Activated T-cell treated with anti-CD3 and anti-CD28 coated beads, Interleukin-2, amount 50 U/mL, for 24 hours (primary cell): ENCODE data around the gene LTB4R2.
A peak's percentile ranks its signal among the peaks of the same experiment; 100 is the strongest.

Experiments used
- DNase-seq: peaks from one replicate; pipeline ENCODE4 v3.0.0-alpha.2; 2020
- H3K27ac Mint-ChIP-seq: 2 replicates; pipeline ENCODE4 v1.8.0; 2020; ENCODE audit warnings: mild to moderate bottlenecking, mixed read lengths
- H3K27me3 Mint-ChIP-seq: 2 replicates; pipeline ENCODE4 v1.8.0; 2020; ENCODE audit warnings: mixed read lengths
- H3K36me3 Mint-ChIP-seq: 2 replicates; pipeline ENCODE4 v1.8.0; 2020; ENCODE audit warnings: low read depth, mixed read lengths
- H3K4me1 Mint-ChIP-seq: 2 replicates; pipeline ENCODE4 v1.8.0; 2020; ENCODE audit warnings: low read depth, mixed read lengths
- H3K4me3 Mint-ChIP-seq: 2 replicates; pipeline ENCODE4 v1.8.0; 2020; ENCODE audit warnings: mild to moderate bottlenecking, moderate library complexity, mixed read lengths
- H3K9me3 Mint-ChIP-seq: 2 replicates; pipeline ENCODE4 v1.8.0; 2020; ENCODE audit warnings: mixed read lengths

The LTB4R2 gene

DNA sequence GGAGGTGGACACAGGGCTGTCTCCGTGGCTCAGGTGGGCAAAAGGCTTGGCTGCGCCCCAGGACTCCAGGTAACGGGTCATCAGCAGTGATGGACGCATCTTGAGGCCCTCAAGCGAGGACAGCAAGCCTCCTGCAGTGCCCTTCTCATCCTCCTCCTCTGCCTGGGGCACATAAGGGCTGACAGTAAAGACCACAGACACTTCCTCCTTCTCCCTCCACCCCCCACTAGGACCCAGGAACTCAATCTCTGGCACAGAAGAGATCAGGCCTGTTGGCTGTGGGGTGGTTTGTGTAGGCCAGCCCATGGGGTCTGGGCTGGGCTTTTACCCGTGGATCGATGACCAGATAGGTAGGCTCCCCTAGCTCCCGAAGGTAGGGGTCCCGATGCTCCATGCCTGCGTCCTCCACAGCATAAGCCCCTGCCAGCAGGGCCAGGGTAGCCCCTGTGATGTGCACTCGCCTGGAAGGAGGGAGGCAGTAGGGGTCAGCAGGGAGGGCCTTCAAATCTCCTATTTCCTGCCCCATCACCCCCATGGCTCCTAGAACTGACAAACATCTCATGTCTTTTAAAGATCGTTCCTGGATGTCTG lies 19.2 kb downstream of the LTB4R2 start:
- H3K27me3 Mint-ChIP-seq = peaks cover 20% of the 10 kb centered on the region
- no peak overlapping the region for H3K27ac Mint-ChIP-seq
- H3K4me1 Mint-ChIP-seq = peaks cover 39% of the 10 kb centered on the region
- no peak overlapping the region for H3K4me3 Mint-ChIP-seq
- H3K36me3 Mint-ChIP-seq = no peaks in the 10 kb centered on the region
- DNase-seq = no peak
- no peaks in the 10 kb centered on the region for H3K9me3 Mint-ChIP-seq

DNA sequence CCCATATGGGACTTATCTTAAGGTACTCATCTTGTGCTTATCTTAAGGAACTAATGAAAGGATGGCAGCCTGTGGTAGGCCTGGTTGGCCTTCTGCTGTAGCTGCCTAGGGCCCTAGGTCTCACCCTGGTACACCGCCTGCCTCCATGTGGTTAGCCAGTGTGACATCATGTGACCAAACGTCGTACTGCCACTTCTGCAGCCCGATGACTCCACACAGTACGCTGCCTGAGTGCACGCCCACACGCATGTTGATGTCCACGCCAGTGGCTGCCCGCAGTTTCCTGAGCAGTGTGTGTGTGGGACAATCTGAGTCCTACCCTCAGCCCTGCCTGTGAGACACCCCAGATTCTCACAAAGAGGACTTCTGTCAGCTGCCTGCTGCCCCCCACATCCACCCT lies 19.8 kb downstream of the LTB4R2 start:
- Mint-ChIP-seq H3K27me3 (peaks cover 25% of the 10 kb centered on the region), H3K36me3 (no peaks in the 10 kb centered on the region), H3K27ac (no peak overlapping the region), H3K4me3 (no peak overlapping the region), H3K4me1 (peaks cover 43% of the 10 kb centered on the region), H3K9me3 (no peaks in the 10 kb centered on the region)
- peak; percentile 63 for DNase-seq

DNA sequence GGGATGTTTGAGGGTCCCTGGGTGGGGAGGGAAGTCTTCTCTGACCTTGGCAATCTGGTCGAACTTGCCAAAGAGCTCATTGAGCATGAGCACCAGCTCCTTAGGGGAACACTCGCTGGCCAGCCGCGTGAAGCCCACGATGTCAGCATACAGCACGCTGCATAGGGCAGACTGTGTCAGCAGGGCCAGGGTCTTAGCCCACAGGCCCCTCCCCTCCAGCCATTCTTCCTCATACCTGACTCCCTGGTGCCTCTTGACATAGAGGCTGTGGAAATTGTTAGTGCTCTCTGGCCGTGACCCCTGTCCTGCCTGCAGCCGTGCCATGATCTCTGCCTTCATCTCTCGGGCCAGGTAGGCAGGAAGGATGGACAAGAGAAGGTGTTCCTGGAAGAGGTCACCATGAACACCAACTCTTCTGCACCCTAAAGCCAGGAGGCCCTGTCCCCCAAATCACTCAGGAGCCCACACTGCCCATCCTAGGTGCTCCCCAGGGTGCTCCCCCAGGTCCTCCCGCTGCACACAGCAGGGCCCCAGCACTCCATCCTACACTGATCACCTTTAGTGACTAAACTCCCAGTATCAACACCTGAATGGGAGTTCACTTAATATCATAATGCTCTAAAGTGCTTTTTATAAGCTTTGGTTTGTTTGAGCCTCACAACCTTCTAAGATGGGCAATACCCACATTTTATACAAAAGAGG lies 21.2 kb downstream of the LTB4R2 start:
- DNase-seq = no peak
- Mint-ChIP-seq H3K27ac (no peak overlapping the region), H3K27me3 (peaks cover 39% of the 10 kb centered on the region), H3K36me3 (peaks cover 1% of the 10 kb centered on the region), H3K9me3 (no peaks in the 10 kb centered on the region), H3K4me3 (no peak overlapping the region), H3K4me1 (peaks cover 48% of the 10 kb centered on the region)

DNA sequence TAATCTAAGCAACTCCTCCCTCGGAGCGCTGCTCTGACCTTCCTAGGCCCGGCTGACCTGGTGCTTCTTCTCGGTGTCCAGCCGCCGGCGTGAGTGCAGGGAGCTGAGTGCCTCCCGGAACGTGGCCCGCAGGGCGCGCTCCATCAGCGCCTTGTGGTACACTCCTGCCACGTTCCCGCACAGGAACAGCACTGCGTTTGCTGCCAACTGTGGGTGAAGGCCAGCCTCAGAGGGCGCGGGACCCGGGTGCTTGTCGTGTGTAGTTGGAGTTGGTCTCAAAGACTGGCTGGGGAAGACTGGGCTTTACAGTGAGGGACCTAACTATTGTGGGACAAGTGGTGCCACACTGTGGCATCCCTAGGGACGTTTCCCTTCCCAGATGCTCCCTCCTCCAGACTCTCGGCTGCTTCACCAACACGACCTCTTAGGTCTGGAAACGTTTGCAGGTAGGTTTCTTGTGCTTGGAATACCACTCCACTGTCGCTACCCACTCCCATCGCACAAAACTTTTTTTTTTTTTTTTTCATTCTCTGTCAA lies 21.9 kb downstream of the LTB4R2 start:
- no peaks in the 10 kb centered on the region for H3K9me3 Mint-ChIP-seq
- H3K36me3 Mint-ChIP-seq = peaks cover 6% of the 10 kb centered on the region
- H3K4me3 Mint-ChIP-seq = peak overlapping the region; percentile 64
- peak overlapping the region; percentile 42 for H3K27ac Mint-ChIP-seq
- DNase-seq = no peak
- H3K4me1 Mint-ChIP-seq = peaks cover 48% of the 10 kb centered on the region
- H3K27me3 Mint-ChIP-seq = peaks cover 42% of the 10 kb centered on the region

DNA sequence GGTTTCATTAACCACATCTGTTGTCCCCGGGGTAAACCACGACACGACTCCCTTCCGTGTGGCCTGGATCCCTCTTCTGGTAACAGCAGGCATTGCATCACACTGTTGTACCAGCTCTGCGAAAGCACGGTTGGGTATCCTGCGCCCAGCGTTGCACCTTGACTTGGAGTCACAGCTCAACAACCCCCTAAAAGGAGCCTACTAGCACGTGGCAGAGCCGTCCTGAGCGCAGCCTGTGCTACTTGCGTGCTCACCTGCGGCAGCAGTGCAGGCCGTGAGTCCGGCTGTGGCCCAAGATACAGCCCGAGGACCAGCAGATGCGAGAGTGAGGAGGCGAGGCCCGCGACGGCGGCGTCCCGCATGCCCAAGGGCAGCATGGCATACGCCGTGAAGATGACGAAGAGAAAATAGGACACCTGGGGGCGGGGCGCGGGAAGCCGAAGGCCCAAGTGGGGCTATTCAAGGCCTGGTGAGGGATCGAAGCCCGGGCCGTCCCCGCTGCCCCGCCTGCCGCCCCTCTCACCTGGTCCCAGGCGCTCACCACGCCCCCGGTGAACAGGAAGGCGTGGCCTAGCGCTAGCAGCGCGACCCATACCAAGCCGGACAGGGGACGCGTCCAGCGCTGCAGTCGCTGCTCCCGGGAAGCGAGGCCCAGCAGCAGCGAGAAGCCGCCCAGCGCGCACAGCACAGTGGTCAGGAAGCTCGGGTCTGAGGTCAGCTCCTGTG lies 22.5 kb downstream of the LTB4R2 start:
- Mint-ChIP-seq H3K27ac (peak overlapping the region; percentile 42), H3K9me3 (no peaks in the 10 kb centered on the region), H3K4me1 (peaks cover 46% of the 10 kb centered on the region), H3K27me3 (peaks cover 42% of the 10 kb centered on the region), H3K36me3 (peaks cover 9% of the 10 kb centered on the region), H3K4me3 (peak overlapping the region; percentile 64)
- peak; percentile 81 for DNase-seq

DNA sequence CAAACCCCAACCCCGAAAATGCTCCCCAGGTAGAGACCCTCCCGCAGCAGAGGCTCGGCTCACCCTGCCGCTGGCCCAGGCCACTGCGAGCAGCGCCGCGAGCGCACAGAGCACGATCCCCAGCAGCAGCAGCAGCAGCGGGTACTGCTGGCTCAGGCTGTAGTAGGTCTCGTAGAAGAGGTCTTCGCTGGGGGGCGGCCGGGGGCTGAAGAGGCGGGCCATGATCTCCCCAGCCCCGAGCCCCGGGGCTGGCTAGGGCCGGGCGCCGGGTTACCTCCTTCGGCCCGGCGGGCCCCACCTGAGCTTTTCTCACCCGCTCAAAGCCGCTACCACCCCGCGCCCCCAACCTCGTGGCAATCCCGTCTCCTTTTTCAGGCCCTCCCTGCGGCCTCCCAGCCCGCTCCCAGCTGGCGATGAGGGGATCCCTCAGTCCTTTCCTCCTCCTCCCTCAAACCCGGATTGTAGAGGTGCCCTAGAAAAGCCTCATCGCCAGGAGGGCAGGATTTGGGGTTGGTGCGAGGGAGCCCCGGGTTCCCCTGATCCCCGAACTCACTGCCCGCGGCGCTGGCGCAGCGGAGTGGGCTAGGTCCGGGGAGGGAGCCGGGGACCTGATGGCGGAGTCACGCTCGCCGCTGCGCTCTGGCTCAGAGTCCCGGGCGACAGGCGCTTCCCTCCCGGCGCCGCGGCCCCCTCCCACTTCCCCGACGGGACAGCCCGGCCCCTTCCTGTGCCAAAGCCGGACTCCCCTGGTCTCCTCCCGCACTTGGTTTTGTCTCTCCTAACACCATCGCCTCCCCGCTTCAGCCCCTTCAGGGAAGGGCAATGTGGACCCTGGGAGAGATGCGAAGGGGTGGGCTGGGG lies 24.7 kb downstream of the LTB4R2 start, which contains the start of gene ADCY4:
Gene ADCY4, minus strand, starts transcription at position 641 of the 861 bp plus-strand sequence. Its CDS starts 419 bp downstream, at position 222.
- peaks cover 19% of the 10 kb centered on the region for H3K36me3 Mint-ChIP-seq
- H3K4me3 Mint-ChIP-seq = peak within 1 kb of the TSS; percentile 66
- DNase-seq = peak; percentile 66
- H3K4me1 Mint-ChIP-seq = peaks cover 56% of the 10 kb centered on the region
- H3K27me3 Mint-ChIP-seq = peaks cover 42% of the 10 kb centered on the region
- H3K27ac Mint-ChIP-seq = no peak within 1 kb of the TSS
- no peaks in the 10 kb centered on the region for H3K9me3 Mint-ChIP-seq

DNA sequence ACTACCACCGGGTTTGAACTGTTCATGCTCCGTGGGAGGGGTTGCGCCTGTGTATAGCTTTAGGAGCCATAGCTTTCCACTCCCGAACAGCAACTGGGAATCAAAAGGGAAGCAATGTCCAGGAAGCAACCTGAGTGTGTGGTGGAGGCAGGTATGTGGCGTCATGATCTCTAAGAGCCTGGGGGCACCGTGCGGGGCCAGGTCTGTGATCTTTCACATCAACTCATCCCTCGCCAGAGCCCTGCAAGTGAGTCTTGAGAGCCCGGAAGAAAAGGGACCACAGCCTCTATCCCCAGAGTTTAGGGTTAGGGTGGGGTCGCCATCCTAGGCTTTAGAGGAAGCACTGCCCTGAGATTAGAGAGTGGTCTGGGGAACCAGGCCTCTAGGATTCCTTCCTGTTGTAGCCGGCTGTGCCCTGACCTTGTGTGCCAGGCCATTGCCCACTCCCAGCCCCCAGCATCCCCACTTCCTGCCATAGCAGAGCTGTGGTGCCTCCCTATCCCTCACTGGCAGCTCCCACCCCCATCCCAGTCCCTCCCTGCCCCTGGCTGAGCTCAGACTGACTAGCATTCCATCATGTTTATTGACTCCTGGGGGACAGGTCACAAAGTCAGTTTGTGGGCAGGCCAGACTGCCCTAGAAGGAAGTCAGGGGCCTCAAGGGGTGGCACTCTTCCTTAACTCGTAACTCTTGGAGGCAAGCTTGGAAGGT lies 25.7 kb downstream of the LTB4R2 start:
- H3K27ac Mint-ChIP-seq = no peak overlapping the region
- H3K27me3 Mint-ChIP-seq = peaks cover 42% of the 10 kb centered on the region
- H3K4me1 Mint-ChIP-seq = peaks cover 56% of the 10 kb centered on the region
- no peak overlapping the region for H3K4me3 Mint-ChIP-seq
- peaks cover 20% of the 10 kb centered on the region for H3K36me3 Mint-ChIP-seq
- no peak for DNase-seq
- no peaks in the 10 kb centered on the region for H3K9me3 Mint-ChIP-seq

DNA sequence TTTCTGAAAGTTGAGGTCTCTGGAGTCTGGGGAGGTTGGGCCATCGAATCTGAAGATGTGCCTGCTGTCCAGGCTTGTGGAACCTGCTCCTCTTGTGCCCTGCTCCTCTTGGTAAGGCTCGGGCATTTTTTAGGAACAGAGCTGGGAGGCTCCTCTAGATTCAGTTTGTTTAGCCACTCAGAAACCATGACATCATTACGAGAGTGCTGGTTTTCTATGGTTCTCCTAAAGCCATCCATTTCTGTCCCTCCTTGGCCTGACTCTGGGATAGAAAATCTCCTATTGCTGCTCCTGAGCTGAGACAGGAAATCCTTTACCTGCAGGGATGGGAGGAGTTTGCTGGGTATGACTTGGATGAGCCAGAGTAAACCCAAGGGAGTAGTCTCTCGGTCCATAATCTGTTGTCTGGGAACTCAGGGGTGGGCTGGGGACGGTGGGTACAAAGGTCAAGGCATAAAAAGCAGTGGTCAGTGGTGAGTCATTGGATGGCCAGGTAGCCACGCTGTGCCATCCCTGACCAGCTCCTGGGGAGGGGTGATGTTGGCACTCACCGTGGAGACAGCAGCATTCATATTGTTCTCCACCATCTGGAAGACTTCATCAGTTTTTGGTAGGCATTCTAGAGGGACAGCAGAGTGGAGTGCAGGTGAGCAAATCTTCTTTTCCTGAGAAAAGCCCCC lies 27.3 kb downstream of the LTB4R2 start:
- H3K36me3 Mint-ChIP-seq = peaks cover 20% of the 10 kb centered on the region
- no peak overlapping the region for H3K27ac Mint-ChIP-seq
- no peak for DNase-seq
- H3K27me3 Mint-ChIP-seq = peaks cover 40% of the 10 kb centered on the region
- no peaks in the 10 kb centered on the region for H3K9me3 Mint-ChIP-seq
- no peak overlapping the region for H3K4me3 Mint-ChIP-seq
- H3K4me1 Mint-ChIP-seq = peaks cover 49% of the 10 kb centered on the region

DNA sequence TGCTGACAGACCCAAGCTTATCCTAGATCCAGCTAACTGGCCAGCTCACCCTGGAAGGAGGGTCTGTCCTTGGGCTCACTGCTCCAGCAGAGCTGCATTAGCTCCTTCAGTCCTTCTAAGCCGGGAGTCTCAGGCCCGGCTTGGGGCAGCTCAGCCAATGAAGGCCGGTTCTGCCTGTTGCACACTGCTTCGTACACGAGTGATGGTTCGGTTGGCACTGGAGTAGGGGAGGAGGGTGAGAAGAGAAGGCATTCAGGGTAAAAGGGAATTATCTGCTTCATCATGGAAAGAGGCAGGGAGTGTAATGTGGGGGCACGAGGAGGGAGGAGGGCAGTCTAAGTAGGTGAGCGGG lies 27.9 kb downstream of the LTB4R2 start:
- H3K36me3 Mint-ChIP-seq = peaks cover 20% of the 10 kb centered on the region

DNA sequence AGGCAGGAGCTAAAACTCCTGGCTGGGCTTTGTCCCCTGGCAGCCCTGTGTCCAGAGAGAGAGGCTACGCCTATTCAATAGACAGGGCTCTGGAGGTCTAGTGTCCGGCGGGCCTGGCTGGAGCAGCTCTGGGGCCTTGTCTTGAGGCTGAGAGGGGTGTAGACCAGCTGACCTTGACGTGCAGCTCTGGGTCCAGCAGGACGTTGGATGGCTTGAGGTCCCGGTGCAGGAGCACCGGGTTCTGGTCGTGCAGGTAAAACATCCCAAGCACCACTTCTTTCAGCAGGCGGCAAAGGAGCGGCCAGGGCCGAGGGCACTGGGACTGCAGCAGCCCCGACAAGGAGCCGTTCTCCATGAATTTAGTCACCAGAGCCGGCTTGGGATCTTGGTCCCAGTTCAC lies 28.9 kb downstream of the LTB4R2 start:
- H3K36me3 Mint-ChIP-seq = peaks cover 20% of the 10 kb centered on the region
- peaks cover 36% of the 10 kb centered on the region for H3K4me1 Mint-ChIP-seq
- H3K27me3 Mint-ChIP-seq = peaks cover 30% of the 10 kb centered on the region
- no peaks in the 10 kb centered on the region for H3K9me3 Mint-ChIP-seq
- no peak for DNase-seq
- H3K27ac Mint-ChIP-seq = no peak overlapping the region
- H3K4me3 Mint-ChIP-seq = peak overlapping the region; percentile 86

More for the DNA sequence above, 27.9 kb downstream of the LTB4R2 start:
- H3K9me3 Mint-ChIP-seq = no peaks in the 10 kb centered on the region
- H3K4me3 Mint-ChIP-seq = no peak overlapping the region
- peaks cover 44% of the 10 kb centered on the region for H3K4me1 Mint-ChIP-seq
- no peak overlapping the region for H3K27ac Mint-ChIP-seq
- peaks cover 39% of the 10 kb centered on the region for H3K27me3 Mint-ChIP-seq
- no peak for DNase-seq

DNA sequence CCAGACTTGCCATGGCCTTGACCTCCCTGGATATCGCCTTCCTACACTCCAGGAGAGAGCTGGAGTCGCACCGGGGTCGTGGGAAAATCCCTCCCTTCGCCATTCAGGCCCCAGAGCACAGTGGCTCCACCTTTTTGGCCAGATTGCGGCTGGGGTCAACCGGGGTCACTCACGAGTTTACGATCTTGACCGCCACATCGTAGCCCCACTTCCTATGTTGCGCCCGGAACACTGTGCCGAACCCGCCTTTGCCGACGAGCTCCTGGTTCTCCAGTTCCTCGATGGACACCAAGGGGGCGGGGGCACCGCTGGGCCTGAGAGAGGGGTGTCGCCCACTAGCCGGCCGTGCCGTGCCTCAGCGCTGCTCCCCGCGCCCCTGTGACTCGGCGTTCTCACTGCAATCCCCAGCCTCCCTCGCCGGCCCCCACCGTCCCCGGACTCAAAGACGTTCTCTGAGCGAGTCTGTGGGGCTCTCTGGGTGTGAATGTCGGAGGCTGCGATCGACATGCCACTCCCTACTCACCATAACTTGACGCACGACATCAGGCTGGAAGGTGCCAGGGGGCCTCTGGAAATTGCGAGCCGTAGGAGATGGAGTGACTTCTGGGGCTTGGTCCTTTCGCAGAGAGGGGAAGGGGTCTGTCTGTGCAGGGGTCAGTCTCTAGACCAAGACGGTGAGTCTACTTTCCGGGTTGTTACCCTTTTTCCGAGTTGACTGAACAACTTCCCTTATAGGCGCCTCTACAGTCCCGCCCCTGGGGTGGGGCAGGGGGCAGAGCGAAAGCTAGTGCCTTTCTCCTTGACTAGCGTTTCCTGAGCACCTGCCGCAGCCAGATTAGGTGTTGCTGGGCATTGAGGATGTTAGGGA lies 29.6 kb downstream of the LTB4R2 start, which contains the start of gene RIPK3:
Gene RIPK3, minus strand, starts transcription at position 708 of the 868 bp plus-strand sequence. Its CDS starts 165 bp downstream, at position 543.
- Mint-ChIP-seq H3K27ac (peak within 1 kb of the TSS; percentile 83), H3K9me3 (no peaks in the 10 kb centered on the region), H3K4me1 (peaks cover 31% of the 10 kb centered on the region), H3K4me3 (peak within 1 kb of the TSS; percentile 86), H3K36me3 (peaks cover 20% of the 10 kb centered on the region), H3K27me3 (peaks cover 28% of the 10 kb centered on the region)
- DNase-seq = peak; percentile 81

DNA sequence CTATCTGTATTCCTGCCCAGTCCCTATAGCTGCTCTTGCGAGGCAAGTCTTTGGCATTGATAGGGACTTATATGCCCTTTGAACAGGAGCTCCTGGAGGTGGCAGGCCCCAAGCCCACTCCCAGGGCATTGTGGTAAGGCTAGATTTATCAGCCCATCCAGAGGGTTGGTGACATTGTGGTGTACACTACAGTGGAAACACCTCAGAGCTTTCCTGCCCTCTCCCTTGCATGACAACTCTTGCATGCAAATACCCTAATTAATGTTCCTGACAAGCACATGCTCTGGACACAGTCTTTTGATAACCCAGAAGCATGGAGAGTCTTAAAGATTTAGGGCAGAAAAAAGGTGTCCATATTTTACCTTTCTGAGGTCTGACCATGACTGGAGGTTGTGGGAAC lies 30.7 kb downstream of the LTB4R2 start:
- Mint-ChIP-seq H3K27ac (no peak overlapping the region), H3K36me3 (peaks cover 20% of the 10 kb centered on the region), H3K4me1 (peaks cover 24% of the 10 kb centered on the region), H3K27me3 (peaks cover 25% of the 10 kb centered on the region), H3K9me3 (no peaks in the 10 kb centered on the region), H3K4me3 (no peak overlapping the region)
- no peak for DNase-seq
